Camera-type eye (tissue), 1 donor: ENCODE measurements around the gene PTH2. TPM values are rescaled to one million over a fixed set of nuclear protein-coding genes. Genes with fewer than 3 reads are reported as not detected.

ENCODE experiments used
- total RNA-seq: library from RNA; depleted of rRNA; stranded (reverse); fragments of >200 nt; gene quantifications from one replicate; pipeline ENCODE4 v1.2.3, GENCODE V29; 2014

PTH2 gene, protein sequence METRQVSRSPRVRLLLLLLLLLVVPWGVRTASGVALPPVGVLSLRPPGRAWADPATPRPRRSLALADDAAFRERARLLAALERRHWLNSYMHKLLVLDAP
- total RNA-seq = not detected

GRCh38 chr19:49423071-49423984, at the start of gene PTH2:
PTH2 (minus strand) TSS chr19:49423441; CDS start chr19:49423339, 102 bp downstream.

DNA sequence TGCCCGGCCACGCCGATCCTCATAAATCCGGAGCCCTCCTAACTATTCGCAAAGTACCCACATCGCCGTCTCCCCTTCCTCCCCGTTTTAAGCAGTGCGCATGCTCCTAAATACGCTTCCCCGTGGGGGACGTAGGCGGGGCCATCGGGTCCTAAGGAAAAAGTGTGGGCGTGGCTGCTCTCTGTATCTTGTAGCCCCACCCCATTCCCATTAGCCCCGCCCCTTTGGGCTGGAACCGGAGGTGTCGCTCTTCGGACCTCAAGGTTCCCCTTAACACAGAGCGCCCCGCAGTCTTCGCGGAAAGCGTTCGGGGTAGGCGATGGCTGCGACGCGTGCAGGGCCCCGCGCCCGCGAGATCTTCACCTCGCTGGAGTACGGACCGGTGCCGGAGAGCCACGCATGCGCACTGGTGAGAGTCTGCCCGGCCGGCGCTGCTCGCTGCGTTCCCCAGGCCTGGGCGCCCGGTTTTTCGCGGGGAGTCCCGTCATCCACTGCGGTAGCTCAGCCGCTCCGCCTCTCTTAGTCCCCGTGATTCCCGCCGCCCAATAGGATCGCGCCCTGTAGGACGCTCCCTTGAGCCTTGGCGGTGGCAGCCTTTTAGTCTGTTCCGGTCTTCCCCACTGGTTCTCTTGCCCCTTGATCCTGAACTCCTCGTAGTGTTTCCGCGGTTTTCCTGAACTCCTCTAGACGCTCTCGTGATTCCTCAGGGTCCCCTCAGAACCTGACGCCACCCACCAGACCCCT, 29.9 kb upstream of the PTH2 start, which contains the start of gene ALDH16A1:
Gene ALDH16A1, plus strand, starts transcription at position 213 of the 744 bp plus-strand sequence. Its CDS starts 107 bp downstream, at position 320.

DNA sequence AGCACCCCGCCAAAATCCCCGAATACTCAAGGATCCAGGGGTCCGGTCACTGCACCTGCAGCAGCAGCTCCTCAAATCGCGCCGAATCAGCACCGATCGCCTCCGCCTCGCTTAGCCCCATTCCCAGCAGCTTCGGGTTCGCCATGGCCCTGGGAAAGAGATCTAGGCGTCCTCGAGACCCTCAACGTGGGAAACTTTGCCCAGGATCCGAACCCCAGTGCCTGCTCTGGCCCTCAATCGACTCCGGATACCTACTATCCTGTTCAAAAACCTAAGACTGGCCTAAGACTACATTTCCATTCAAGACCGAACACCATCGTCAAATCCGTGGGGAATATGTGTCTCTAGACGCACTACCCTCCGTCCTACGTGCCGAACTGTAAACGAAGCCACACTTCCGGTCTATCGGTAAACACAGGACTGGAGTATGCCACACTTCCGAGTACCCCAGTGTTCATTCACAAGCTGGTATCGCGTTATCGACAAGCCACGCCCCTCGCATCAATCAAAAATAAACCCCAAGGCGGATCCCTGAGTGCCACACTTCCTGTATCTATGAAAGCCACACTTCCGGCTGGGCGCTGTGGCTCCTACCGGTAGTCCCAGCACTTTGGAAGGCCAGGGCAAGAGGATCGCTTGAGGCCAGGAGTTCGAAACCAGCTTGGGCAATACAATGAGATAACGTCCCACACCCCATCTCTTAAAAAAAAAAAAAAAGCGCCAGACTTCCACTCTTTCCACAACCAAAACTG, 28.4 kb upstream of the PTH2 start, which contains the start of gene PIH1D1:
Gene PIH1D1, minus strand, starts transcription at position 385 of the 752 bp plus-strand sequence. Its CDS starts 240 bp downstream, at position 145.

DNA sequence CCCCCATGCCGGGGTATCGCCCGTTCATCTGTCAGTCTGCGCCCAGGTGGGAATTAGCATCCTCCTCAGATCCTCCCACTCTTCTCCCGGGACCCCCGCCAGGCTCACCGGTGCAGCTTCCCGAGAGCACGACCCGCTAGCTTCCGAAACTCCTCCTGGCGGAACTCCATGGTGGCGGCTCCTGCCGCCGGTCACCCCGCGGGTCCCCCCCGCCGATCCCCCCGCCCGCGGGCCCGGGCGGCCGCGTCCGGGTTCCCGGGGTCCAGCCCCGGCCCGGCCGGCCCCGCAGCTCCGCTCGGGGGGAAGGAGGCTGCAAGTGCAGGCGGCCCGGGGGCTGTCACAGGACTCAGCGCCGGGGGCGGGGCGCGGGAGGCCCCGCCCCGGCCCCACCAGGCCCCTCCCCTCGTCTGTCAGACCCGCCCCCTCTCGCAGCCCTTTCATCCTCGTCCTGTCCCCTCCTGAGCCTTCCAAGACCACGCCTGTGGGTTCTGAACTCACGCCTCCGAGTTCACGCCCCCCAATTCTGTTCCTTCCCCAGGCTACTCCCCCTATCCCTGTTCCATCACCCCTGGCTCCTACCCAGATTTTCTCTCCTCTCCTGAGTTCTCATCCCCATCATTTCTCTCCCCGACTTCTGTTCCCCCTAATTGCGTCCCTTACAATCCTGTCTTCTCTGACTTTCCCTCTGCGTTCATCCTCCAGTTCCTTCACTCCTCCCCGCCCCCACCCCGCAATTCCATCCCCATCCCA, 18.1 kb upstream of the PTH2 start, which contains the start of gene SLC17A7:
Gene SLC17A7, minus strand, starts transcription at position 318 of the 750 bp plus-strand sequence. Its CDS starts 148 bp downstream, at position 170.

GRCh38 chr19:49425178-49425577, 1.9 kb upstream of the PTH2 start, which contains the start of gene GFY:
GFY (plus strand) TSS chr19:49425388; CDS start chr19:49426431, 1,043 bp downstream.

DNA sequence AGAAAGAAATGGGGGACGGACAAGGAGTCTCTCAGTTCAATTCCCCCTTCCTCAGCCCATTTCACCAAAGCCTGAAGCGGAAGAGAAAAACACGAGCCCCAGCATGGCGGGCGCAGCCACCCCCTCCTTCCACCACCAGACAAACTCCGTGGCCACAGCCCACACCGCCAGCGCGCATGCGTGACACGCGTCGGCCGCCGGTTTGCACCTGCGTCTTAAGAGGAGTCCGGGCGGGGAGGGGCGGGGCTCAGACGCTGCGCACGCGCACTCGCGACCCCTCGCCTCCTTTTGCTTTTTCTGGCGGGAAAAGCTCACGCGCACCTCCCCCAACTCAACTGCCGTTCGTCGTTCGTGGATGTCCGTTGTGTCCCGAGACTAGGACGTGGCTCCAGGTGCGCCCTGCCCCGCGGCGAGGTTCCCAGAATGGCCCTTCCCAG, 35.3 kb downstream of the PTH2 start, which contains the start of gene KASH5:
Gene KASH5, plus strand, starts transcription at position 314 of the 437 bp plus-strand sequence. CDS start 2,635 bp downstream, outside the sequence.

Other genes with a start within 250 kb of the PTH2 start
- 0.93 TPM for gene SLC6A16, start 98.2 kb downstream of the PTH2 start, total RNA-seq
- 4.7 TPM for gene CD37, start 88.0 kb downstream of the PTH2 start, total RNA-seq
- gene TEAD2, start 61.0 kb downstream of the PTH2 start, total RNA-seq = 29.5 TPM
- gene DKKL1, start 59.6 kb downstream of the PTH2 start, total RNA-seq = not detected
- gene KASH5, start 35.2 kb downstream of the PTH2 start, total RNA-seq = 0.27 TPM
- not detected for gene GFY, start 1.9 kb upstream of the PTH2 start, total RNA-seq
- gene SLC17A7, start 18.1 kb upstream of the PTH2 start, total RNA-seq = 78.0 TPM
- gene PIH1D1, start 28.4 kb upstream of the PTH2 start, total RNA-seq = 77.4 TPM
- gene ALDH16A1, start 29.8 kb upstream of the PTH2 start, total RNA-seq = 24.0 TPM
- 1.3 TPM for gene FLT3LG, start 50.8 kb upstream of the PTH2 start, total RNA-seq
- gene RPL13A, start 64.2 kb upstream of the PTH2 start, total RNA-seq = 1,223 TPM
- 4,219 TPM for gene RPS11, start 73.0 kb upstream of the PTH2 start, total RNA-seq
- gene FCGRT, start 89.2 kb upstream of the PTH2 start, total RNA-seq = 94.0 TPM
- gene RCN3, start 104.6 kb upstream of the PTH2 start, total RNA-seq = 58.3 TPM
- gene NOSIP, start 157.1 kb upstream of the PTH2 start, total RNA-seq = 38.8 TPM
- 0.77 TPM for gene PRRG2, start 157.9 kb upstream of the PTH2 start, total RNA-seq
- gene PRR12, start 167.7 kb upstream of the PTH2 start, total RNA-seq = 15.8 TPM
- 6.5 TPM for gene RRAS, start 216.7 kb upstream of the PTH2 start, total RNA-seq
- 28.2 TPM for gene SCAF1, start 218.8 kb upstream of the PTH2 start, total RNA-seq
- gene IRF3, start 242.4 kb upstream of the PTH2 start, total RNA-seq = 51.1 TPM
- gene BCL2L12, start 242.5 kb upstream of the PTH2 start, total RNA-seq = 3.1 TPM